ENCODE data around the gene ABI3BP.

Gene ABI3BP

DNA sequence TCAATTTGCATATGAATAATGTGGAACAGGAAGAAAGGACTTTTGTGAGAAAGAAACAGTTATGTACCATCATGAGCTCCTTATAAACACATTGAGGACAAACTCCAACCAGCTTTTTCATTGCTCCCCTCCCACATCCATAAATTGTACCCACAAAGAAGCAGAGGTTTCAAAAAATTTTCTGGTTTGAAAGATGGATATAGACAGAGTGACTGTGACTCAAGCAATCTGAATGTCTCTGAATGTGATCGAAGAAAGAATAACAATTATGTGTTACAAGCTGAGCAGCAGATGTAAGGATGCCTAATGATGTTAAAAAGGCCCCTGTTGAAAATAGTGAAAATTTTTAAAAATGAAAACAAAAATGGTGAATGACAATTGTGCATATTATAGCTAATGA is 156.6 kb downstream of the ABI3BP start:
- H3K27ac ChIP-seq (ENCODE audit: low read depth, low read length): no peak overlapping the region
- no peak overlapping the region for H2AFZ ChIP-seq (ENCODE audit: low read depth, low read length, severe bottlenecking)
- TF ChIP-seq, protein P1, sequence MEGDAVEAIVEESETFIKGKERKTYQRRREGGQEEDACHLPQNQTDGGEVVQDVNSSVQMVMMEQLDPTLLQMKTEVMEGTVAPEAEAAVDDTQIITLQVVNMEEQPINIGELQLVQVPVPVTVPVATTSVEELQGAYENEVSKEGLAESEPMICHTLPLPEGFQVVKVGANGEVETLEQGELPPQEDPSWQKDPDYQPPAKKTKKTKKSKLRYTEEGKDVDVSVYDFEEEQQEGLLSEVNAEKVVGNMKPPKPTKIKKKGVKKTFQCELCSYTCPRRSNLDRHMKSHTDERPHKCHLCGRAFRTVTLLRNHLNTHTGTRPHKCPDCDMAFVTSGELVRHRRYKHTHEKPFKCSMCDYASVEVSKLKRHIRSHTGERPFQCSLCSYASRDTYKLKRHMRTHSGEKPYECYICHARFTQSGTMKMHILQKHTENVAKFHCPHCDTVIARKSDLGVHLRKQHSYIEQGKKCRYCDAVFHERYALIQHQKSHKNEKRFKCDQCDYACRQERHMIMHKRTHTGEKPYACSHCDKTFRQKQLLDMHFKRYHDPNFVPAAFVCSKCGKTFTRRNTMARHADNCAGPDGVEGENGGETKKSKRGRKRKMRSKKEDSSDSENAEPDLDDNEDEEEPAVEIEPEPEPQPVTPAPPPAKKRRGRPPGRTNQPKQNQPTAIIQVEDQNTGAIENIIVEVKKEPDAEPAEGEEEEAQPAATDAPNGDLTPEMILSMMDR (IDR thresholded peaks at IDR 0.05; ENCODE audit: insufficient read depth, low read length, poor library complexity, severe bottlenecking): no peak
- TF ChIP-seq EZH2phosphoT487 (conservative IDR thresholded peaks at IDR 0.05; ENCODE audit: low read length): no peak
- H3K4me2 ChIP-seq (ENCODE audit: low read depth, low read length, poor library complexity, severe bottlenecking): no peak overlapping the region
- no peaks in the 10 kb centered on the region for H4K20me1 ChIP-seq (ENCODE audit: low read depth, low read length)
- H3K4me3 ChIP-seq (ENCODE audit: insufficient read depth, low read length, poor library complexity, severe bottlenecking): no peak overlapping the region
- H3K36me3 ChIP-seq (ENCODE audit: low read length): no peaks in the 10 kb centered on the region
- no peaks in the 10 kb centered on the region for H3F3A ChIP-seq (ENCODE audit: insufficient read depth)
- no peaks in the 10 kb centered on the region for H3K9me2 ChIP-seq (replicated peaks; ENCODE audit: insufficient read depth, low read length)
- H3K9ac ChIP-seq (ENCODE audit: low read length): no peak overlapping the region
- no peaks in the 10 kb centered on the region for H3K79me2 ChIP-seq (ENCODE audit: insufficient read depth, low read length)
- no peaks in the 10 kb centered on the region for H3K27me3 ChIP-seq (ENCODE audit: low read length)
- no peaks in the 10 kb centered on the region for H3K9me3 ChIP-seq (ENCODE audit: insufficient read depth, low read length)

- no peaks in the 10 kb centered on the region for H4K20me1 ChIP-seq (ENCODE audit: low read depth, low read length)
Measured at GRCh38 chr3:100834332-100834731, 158.9 kb downstream of the ABI3BP start.

DNA sequence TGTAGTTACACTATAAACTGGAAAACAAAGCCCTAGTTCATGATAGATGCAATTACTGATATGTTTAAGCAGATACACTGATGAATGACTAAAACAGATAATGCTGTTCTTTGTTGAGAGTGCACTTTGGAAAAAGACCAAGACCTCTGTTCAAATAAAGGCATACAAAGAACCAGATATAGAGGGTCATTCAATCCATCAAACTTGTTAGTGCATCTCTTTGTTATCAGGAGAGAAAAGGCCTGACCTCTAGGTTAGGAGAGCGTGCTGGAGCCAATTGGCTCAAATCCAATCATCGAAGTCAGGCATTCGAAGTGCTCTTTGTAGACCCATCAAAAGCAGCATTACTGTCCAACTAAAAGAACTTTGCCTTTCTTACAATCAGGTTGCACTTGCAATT is 159.7 kb downstream of the ABI3BP start:
- Histone ChIP-seq H3K4me2 (ENCODE audit: low read depth, low read length, poor library complexity, severe bottlenecking) (no peak overlapping the region), H3F3A (ENCODE audit: insufficient read depth) (no peaks in the 10 kb centered on the region), H3K27me3 (ENCODE audit: low read length) (no peaks in the 10 kb centered on the region), H3K4me3 (ENCODE audit: insufficient read depth, low read length, poor library complexity, severe bottlenecking) (no peak overlapping the region), H3K9me2 (replicated peaks; ENCODE audit: insufficient read depth, low read length) (no peaks in the 10 kb centered on the region), H3K36me3 (ENCODE audit: low read length) (no peaks in the 10 kb centered on the region), H3K9ac (ENCODE audit: low read length) (no peak overlapping the region), H4K20me1 (ENCODE audit: low read depth, low read length) (no peaks in the 10 kb centered on the region), H2AFZ (ENCODE audit: low read depth, low read length, severe bottlenecking) (no peak overlapping the region), H3K9me3 (ENCODE audit: insufficient read depth, low read length) (no peaks in the 10 kb centered on the region), H3K79me2 (ENCODE audit: insufficient read depth, low read length) (no peaks in the 10 kb centered on the region), H3K27ac (ENCODE audit: low read depth, low read length) (no peak overlapping the region)
- TF ChIP-seq EZH2phosphoT487 (conservative IDR thresholded peaks at IDR 0.05; ENCODE audit: low read length): no peak
- TF ChIP-seq, protein P1 (IDR thresholded peaks at IDR 0.05; ENCODE audit: insufficient read depth, low read length, poor library complexity, severe bottlenecking): no peak

More at GRCh38 chr3:100834332-100834731, 158.9 kb downstream of the ABI3BP start:
- no peaks in the 10 kb centered on the region for H3K79me2 ChIP-seq (ENCODE audit: insufficient read depth, low read length)
- no peaks in the 10 kb centered on the region for H3K9me2 ChIP-seq (replicated peaks; ENCODE audit: insufficient read depth, low read length)
- no peak overlapping the region for H3K4me2 ChIP-seq (ENCODE audit: low read depth, low read length, poor library complexity, severe bottlenecking)
- H3K27me3 ChIP-seq (ENCODE audit: low read length): no peaks in the 10 kb centered on the region
- TF ChIP-seq, protein P1 (IDR thresholded peaks at IDR 0.05; ENCODE audit: insufficient read depth, low read length, poor library complexity, severe bottlenecking): no peak
- TF ChIP-seq EZH2phosphoT487 (conservative IDR thresholded peaks at IDR 0.05; ENCODE audit: low read length): no peak
- H3K27ac ChIP-seq (ENCODE audit: low read depth, low read length): no peak overlapping the region
- no peaks in the 10 kb centered on the region for H3F3A ChIP-seq (ENCODE audit: insufficient read depth)
- H3K9ac ChIP-seq (ENCODE audit: low read length): no peak overlapping the region
- H2AFZ ChIP-seq (ENCODE audit: low read depth, low read length, severe bottlenecking): no peak overlapping the region
- H3K4me3 ChIP-seq (ENCODE audit: insufficient read depth, low read length, poor library complexity, severe bottlenecking): no peak overlapping the region
- H3K36me3 ChIP-seq (ENCODE audit: low read length): no peaks in the 10 kb centered on the region
- no peaks in the 10 kb centered on the region for H3K9me3 ChIP-seq (ENCODE audit: insufficient read depth, low read length)

All from SU-DHL-6 (cell line).